Spleen (tissue), 11 donors: Measurements from ENCODE around the gene TMEM232. TPM values are rescaled to one million over a fixed set of nuclear protein-coding genes. Genes with fewer than 3 reads are reported as not detected.

Experiments used
- DNase-seq: peaks from one replicate; pipeline ENCODE4 v3.0.0-alpha.2; 2020
- H3K27ac ChIP-seq, 8 donors: fragments of 200-600 bp; sonication (generic) in 7 of 8; 1 replicate in 4 of 8; 2 replicates in 4 of 8; pipeline versions ENCODE4 v1.5.0 to v1.8.0; 2016 to 2021; ENCODE audit warnings: inconsistent platforms in 4 of 8, mild to moderate bottlenecking in 4 of 8, moderate library complexity in 1 of 8
- H3K27me3 ChIP-seq, 7 donors: fragments of 200-600 bp; sonication (generic) in 6 of 7; replicated peaks in 1 of 7; 1 replicate in 4 of 7; 2 replicates in 3 of 7; pipeline versions ENCODE4 v1.5.0 to v1.8.0; 2016 to 2021; ENCODE audit warnings: inconsistent platforms in 3 of 7, mild to moderate bottlenecking in 1 of 7
- H3K36me3 ChIP-seq, 6 donors: fragments of 200-600 bp; sonication (generic) in 5 of 6; 1 replicate in 4 of 6; 2 replicates in 2 of 6; pipeline versions ENCODE4 v1.5.0 to v1.8.0; 2016 to 2021; ENCODE audit warnings: inconsistent platforms in 2 of 6
- H3K4me1 ChIP-seq, 6 donors: fragments of 200-600 bp; sonication (generic) in 5 of 6; 1 replicate in 3 of 6; 2 replicates in 3 of 6; pipeline versions ENCODE4 v1.5.0 to v1.8.0; 2016 to 2021; ENCODE audit warnings: inconsistent platforms in 3 of 6
- H3K4me3 ChIP-seq, 8 donors: fragments of 200-600 bp; sonication (generic) in 7 of 8; 1 replicate in 4 of 8; 2 replicates in 4 of 8; pipeline versions ENCODE4 v1.5.0 to v1.8.0; 2016 to 2021; ENCODE audit warnings: inconsistent platforms in 4 of 8, mild to moderate bottlenecking in 4 of 8, moderate library complexity in 2 of 8
- H3K9me3 ChIP-seq, 8 donors: fragments of 200-600 bp; sonication (generic) in 7 of 8; 1 replicate in 4 of 8; 2 replicates in 4 of 8; pipeline versions ENCODE4 v1.5.0 to v1.8.0; 2016 to 2021; ENCODE audit warnings: inconsistent platforms in 4 of 8
- CTCF ChIP-seq, 11 experiments: fragments of 200-600 bp in 7 of 11; fragments of 450-650 bp in 4 of 11; sonication (generic) in 4 of 11; IDR thresholded peaks in 8 of 11; conservative IDR thresholded peaks in 3 of 11; 1 replicate in 7 of 11; 2 replicates in 4 of 11; pipeline versions ENCODE4 v1.4.0 to v1.8.0; 2016 to 2021; ENCODE audit warnings: antibody characterized with exemption in 11 of 11, inconsistent platforms in 4 of 11, mild to moderate bottlenecking in 1 of 11
- POLR2A ChIP-seq, 3 donors: fragments of 450-650 bp; IDR thresholded peaks; one replicate each; pipeline ENCODE4 v1.5.1; 2017; ENCODE audit warnings: antibody characterized with exemption in 3 of 3, mild to moderate bottlenecking in 1 of 3
- POLR2AphosphoS5 ChIP-seq, 3 donors: sonication (generic); formaldehyde crosslinking; IDR thresholded peaks; one replicate each; pipeline ENCODE4 v1.5.1; 2017; ENCODE audit warnings: antibody characterized with exemption in 3 of 3
- WGBS, 5 donors: extraction: QIAGEN DNeasy Blood & Tissue Kit in 3 of 5; methylation state at CpG; one replicate each; pipeline versions ENCODE4 v1.1.5 to v1.1.7; 2013 to 2018; 5-methylcytosine and 5-hydroxymethylcytosine counted together
- intact Hi-C: fragments of 100-400 bp; cut with DNase I; formaldehyde crosslinking; loops from one replicate; pipeline ENCODE4 v1.15.0; 2023; ENCODE audit warnings: low total_unique reads
- polyA plus RNA-seq, 3 donors: library from polyadenylated mRNA; stranded (reverse); fragments of 200-250 nt; gene quantifications; one replicate each; pipeline ENCODE4 v1.2.1, GENCODE V29; 2013
- total RNA-seq, 7 donors: library from RNA; depleted of rRNA in 3 of 7; stranded (reverse); fragments of >200 nt in 3 of 7; fragmentation: NEBNext Ultra II Directional in 4 of 7; extraction: Animal tissue kit (Norgen Biotek cat#: 25700) in 4 of 7; gene quantifications; one replicate each; pipeline versions ENCODE4 v1.1.0 to v1.2.1, GENCODE V29; 2016 to 2021
- donor health status: healthy with polysubstance abuse.
- donor health status: DM: no; HTN: no; CAD: no; lungs with moderate emphysema.
- donor health status: DM: no; HTN: no; CAD: no.
- donor health status: Bipolar disorder and iron deficiency.
- donor health status: healthy.
- donor health status: DM: no; HTN: no; CAD: no.
- donor health status: DM: yes; HTN: yes; CAD: no.

Gene TMEM232
- total and polyA plus RNA-seq, 10 donors = 0.11 to 4.3 (median 2.6) TPM

DNA sequence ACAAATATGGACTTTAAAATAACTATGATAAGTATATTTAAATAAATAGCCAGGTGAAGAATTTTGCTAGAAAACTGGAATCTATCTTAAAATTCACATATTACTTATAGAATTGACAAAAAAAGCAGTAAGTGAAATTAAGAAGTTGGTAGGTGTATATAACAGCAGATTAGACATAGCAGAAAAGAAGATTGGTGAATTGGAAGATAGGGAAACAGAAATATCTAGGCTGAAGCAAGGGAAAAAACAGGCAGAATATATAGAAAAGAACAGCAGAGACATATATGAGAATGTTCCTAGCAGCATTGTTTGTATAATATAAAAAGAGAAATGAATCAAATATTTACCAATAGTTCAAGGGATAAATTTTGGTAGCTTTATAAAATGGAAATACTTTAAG, 294.9 kb downstream of the TMEM232 start:
- Histone ChIP-seq H3K36me3 (no peaks in the 10 kb centered on the region), H3K4me3 (no peak overlapping the region), H3K27me3 (no peaks in the 10 kb centered on the region), H3K27ac (no peak overlapping the region), H3K9me3 (peaks cover 0 to 15% (median 4%) of the 10 kb centered on the region in 8 donors), H3K4me1 (no peaks in the 10 kb centered on the region)
- intact Hi-C loops = no loop called here
- no peak for DNase-seq
- TF ChIP-seq CTCF (IDR thresholded peaks at IDR 0.05 in 8 of 11, conservative IDR thresholded peaks at IDR 0.05 in 3 of 11) (no peak), POLR2A (IDR thresholded peaks at IDR 0.05) (no peak), POLR2AphosphoS5 (IDR thresholded peaks at IDR 0.05) (no peak)

GRCh38 chr5:110414360-110414759, 312.1 kb downstream of the TMEM232 start:
- no peak for DNase-seq
- H3K36me3 ChIP-seq = no peaks in the 10 kb centered on the region
- TF ChIP-seq POLR2AphosphoS5 (IDR thresholded peaks at IDR 0.05) = no peak
- peak in 1 of 11 experiments; percentile 13 for TF ChIP-seq CTCF (IDR thresholded peaks at IDR 0.05 in 8 of 11, conservative IDR thresholded peaks at IDR 0.05 in 3 of 11)
- TF ChIP-seq POLR2A (IDR thresholded peaks at IDR 0.05) = no peak
- H3K9me3 ChIP-seq = no peaks in the 10 kb centered on the region
- intact Hi-C loops = no loop called here
- no peaks in the 10 kb centered on the region for H3K27me3 ChIP-seq
- no peak overlapping the region for H3K4me3 ChIP-seq
- no peak overlapping the region for H3K27ac ChIP-seq
- 46 to 61% (median 47%) methylated on average over 2 of the region's 2 CpGs for WGBS, 5 donors
- H3K4me1 ChIP-seq = no peaks in the 10 kb centered on the region

DNA sequence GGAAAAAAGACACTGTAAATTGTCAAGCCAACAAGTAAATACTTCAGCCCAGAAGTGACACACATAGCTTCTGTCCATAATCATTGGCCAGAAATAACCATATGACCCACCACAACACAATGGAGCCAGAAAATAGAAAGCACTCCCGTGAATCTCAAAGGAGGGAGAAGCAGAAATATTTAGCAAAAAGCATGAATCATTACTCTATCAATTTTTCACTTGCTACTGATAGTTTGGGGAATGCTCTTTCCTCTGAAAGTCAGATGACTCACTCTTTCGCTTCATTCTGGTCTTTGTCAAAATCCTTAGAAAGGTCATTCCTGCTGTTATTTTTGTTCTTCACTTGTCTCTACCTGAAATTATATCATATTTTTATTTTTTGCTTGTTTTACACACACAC, 312.6 kb downstream of the TMEM232 start:
- H3K4me1 ChIP-seq = no peaks in the 10 kb centered on the region
- H3K9me3 ChIP-seq = no peaks in the 10 kb centered on the region
- no peak overlapping the region for H3K27ac ChIP-seq
- TF ChIP-seq POLR2AphosphoS5 (IDR thresholded peaks at IDR 0.05) (no peak), POLR2A (IDR thresholded peaks at IDR 0.05) (no peak), CTCF (IDR thresholded peaks at IDR 0.05 in 8 of 11, conservative IDR thresholded peaks at IDR 0.05 in 3 of 11) (no peak)
- intact Hi-C loops = no loop called here
- no peaks in the 10 kb centered on the region for H3K36me3 ChIP-seq
- DNase-seq = no peak
- 70 to 89% (median 81%) methylated on average over 2 of the region's 2 CpGs for WGBS, 5 donors
- H3K27me3 ChIP-seq = no peaks in the 10 kb centered on the region
- H3K4me3 ChIP-seq = no peak overlapping the region

- no peak for DNase-seq
- Histone ChIP-seq H3K36me3 (no peaks in the 10 kb centered on the region), H3K4me3 (no peak overlapping the region), H3K4me1 (no peaks in the 10 kb centered on the region), H3K27ac (no peak overlapping the region), H3K27me3 (no peaks in the 10 kb centered on the region), H3K9me3 (no peaks in the 10 kb centered on the region)
- 76 to 91% (median 88%) methylated on average over 3 of the region's 3 CpGs for WGBS, 5 donors
- intact Hi-C loops = no loop called here
- TF ChIP-seq POLR2A (IDR thresholded peaks at IDR 0.05) (no peak), POLR2AphosphoS5 (IDR thresholded peaks at IDR 0.05) (no peak), CTCF (IDR thresholded peaks at IDR 0.05 in 8 of 11, conservative IDR thresholded peaks at IDR 0.05 in 3 of 11) (no peak)
Measured at GRCh38 chr5:110409571-110409970, 316.9 kb downstream of the TMEM232 start.
